Chondrocyte (in vitro differentiated cells): Measurements from ENCODE around the gene RASAL1. TPM values are rescaled to one million over a fixed set of nuclear protein-coding genes. Genes with fewer than 3 reads are reported as not detected.

Source experiments
- DNase-seq: peaks from one replicate; pipeline ENCODE4 v3.0.0; 2021; ENCODE audit warnings: mixed read lengths, low spot score
- H3K27ac Mint-ChIP-seq: one replicate; pipeline ENCODE4 v1.8.0; 2021; ENCODE audit warnings: mild to moderate bottlenecking, moderate library complexity, mixed read lengths; ENCODE audit not compliant: unreplicated experiment
- H3K27me3 Mint-ChIP-seq: 2 replicates; pipeline ENCODE4 v1.8.0; 2021; ENCODE audit warnings: low read depth, mixed read lengths
- H3K36me3 Mint-ChIP-seq: 2 replicates; pipeline ENCODE4 v1.8.0; 2021; ENCODE audit warnings: low read depth, mixed read lengths
- H3K4me1 Mint-ChIP-seq: 2 replicates; pipeline ENCODE4 v1.8.0; 2021; ENCODE audit warnings: low read depth, mild to moderate bottlenecking, mixed read lengths
- H3K4me3 Mint-ChIP-seq: one replicate; pipeline ENCODE4 v1.8.0; 2021; ENCODE audit warnings: mild to moderate bottlenecking, moderate library complexity, mixed read lengths; ENCODE audit not compliant: unreplicated experiment
- H3K9me3 Mint-ChIP-seq: 2 replicates; pipeline ENCODE4 v1.8.0; 2021; ENCODE audit warnings: low read depth, mixed read lengths
- total RNA-seq: library from RNA; stranded (reverse); gene quantifications from 3 replicates; pipeline ENCODE4 v1.2.1, GENCODE V29; 2021
- TF ChIP-seq, protein P1 (sequence below): fragments of 200-600 bp; sonication (generic); IDR thresholded peaks from 2 replicates; pipeline ENCODE4 v1.5.0; 2021; ENCODE audit warnings: antibody characterized with exemption, mild to moderate bottlenecking, moderate library complexity

Gene RASAL1
- total RNA-seq, 1 donor from 2014 or later: not detected

DNA sequence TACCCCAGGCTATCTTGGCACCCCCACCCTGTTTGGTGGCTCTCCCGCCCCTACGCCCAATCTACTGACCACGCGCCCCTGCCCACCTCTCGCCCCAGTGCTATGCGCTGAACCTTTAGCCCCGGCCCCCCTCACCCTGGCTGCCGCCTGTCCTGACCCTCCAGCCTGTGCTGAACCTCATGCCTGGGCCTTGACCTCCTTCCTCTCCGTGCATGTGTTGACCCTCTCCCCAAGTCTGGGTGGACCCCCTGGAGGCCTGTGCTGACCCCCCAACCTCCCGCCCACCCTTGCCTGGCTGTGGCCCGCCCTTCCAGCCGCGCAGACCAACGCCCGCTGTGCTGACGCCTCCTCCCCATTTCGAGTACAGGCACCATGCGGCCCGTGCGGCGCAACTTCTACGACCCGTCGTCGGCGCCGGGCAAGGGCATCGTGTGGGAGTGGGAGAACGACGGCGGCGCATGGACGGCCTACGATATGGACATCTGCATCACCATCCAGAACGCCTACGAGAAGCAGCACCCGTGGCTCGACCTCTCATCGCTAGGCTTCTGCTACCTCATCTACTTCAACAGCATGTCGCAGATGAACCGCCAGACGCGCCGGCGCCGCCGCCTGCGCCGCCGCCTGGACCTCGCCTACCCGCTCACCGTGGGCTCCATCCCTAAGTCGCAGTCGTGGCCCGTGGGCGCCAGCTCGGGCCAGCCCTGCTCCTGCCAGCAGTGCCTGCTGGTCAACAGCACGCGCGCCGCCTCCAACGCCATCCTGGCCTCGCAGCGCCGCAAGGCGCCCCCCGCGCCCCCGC lies 58.3 kb downstream of the RASAL1 start:
- TF ChIP-seq, protein P1, sequence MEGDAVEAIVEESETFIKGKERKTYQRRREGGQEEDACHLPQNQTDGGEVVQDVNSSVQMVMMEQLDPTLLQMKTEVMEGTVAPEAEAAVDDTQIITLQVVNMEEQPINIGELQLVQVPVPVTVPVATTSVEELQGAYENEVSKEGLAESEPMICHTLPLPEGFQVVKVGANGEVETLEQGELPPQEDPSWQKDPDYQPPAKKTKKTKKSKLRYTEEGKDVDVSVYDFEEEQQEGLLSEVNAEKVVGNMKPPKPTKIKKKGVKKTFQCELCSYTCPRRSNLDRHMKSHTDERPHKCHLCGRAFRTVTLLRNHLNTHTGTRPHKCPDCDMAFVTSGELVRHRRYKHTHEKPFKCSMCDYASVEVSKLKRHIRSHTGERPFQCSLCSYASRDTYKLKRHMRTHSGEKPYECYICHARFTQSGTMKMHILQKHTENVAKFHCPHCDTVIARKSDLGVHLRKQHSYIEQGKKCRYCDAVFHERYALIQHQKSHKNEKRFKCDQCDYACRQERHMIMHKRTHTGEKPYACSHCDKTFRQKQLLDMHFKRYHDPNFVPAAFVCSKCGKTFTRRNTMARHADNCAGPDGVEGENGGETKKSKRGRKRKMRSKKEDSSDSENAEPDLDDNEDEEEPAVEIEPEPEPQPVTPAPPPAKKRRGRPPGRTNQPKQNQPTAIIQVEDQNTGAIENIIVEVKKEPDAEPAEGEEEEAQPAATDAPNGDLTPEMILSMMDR: no peak
- Mint-ChIP-seq H3K27ac (no peak overlapping the region), H3K4me3 (no peak overlapping the region), H3K27me3 (peaks cover 62% of the 10 kb centered on the region), H3K9me3 (no peaks in the 10 kb centered on the region), H3K4me1 (no peaks in the 10 kb centered on the region), H3K36me3 (no peaks in the 10 kb centered on the region)
- no peak for DNase-seq

DNA sequence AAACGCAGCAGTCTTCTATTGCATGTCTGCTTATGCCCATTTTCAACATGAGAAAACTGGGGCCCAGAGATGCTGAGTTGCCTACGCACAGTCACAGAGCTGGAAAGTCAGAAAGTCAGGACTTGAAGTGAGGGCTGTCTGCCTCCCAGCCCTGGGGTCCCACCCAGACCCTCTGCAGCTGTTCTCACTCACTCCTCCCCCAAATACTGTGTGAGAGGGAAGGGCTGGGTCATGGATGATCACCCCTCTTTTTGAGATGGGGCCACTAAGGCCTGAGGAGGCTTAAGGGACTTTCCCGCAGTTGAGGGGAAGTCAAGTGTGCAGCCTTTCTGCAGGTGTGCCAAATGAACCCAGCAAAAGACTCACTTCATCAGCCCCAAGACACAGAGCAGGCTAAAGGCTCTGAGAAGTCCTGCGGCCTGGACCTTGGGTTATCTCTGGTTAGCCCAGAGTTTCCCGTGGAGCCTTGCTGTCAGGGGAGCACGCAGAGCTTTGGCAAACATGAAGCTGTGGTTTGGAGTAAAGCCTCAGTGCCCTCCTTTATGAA lies 60.4 kb downstream of the RASAL1 start:
- TF ChIP-seq, protein P1: no peak
- Mint-ChIP-seq H3K27ac (no peak overlapping the region), H3K9me3 (no peaks in the 10 kb centered on the region), H3K27me3 (peaks cover 56% of the 10 kb centered on the region), H3K4me3 (no peak overlapping the region), H3K4me1 (no peaks in the 10 kb centered on the region), H3K36me3 (peaks cover 1% of the 10 kb centered on the region)
- no peak for DNase-seq

DNA sequence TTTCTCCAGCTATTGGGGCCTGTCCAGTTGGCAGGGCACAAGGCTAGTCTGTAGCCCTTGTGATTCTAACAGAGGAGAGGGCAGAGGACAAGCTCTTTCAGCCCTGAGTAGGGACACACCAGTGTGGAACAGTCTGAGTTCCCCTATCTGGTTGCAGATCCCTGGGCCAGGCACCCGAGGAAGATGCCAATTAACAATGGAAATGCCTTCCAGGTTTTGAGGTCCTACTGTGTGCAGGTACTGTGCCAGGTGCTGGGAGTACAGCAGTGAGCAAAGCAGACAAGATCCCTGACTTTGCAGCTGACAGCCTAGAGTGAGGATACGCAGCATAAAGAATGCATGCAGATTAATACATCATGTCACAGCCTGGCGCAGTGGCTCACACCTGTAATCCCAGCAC lies 62.0 kb downstream of the RASAL1 start:
- no peaks in the 10 kb centered on the region for H3K4me1 Mint-ChIP-seq
- H3K4me3 Mint-ChIP-seq: no peak overlapping the region
- TF ChIP-seq, protein P1: no peak
- peaks cover 51% of the 10 kb centered on the region for H3K27me3 Mint-ChIP-seq
- H3K36me3 Mint-ChIP-seq: peaks cover 1% of the 10 kb centered on the region
- no peak overlapping the region for H3K27ac Mint-ChIP-seq
- DNase-seq: no peak
- no peaks in the 10 kb centered on the region for H3K9me3 Mint-ChIP-seq

DNA sequence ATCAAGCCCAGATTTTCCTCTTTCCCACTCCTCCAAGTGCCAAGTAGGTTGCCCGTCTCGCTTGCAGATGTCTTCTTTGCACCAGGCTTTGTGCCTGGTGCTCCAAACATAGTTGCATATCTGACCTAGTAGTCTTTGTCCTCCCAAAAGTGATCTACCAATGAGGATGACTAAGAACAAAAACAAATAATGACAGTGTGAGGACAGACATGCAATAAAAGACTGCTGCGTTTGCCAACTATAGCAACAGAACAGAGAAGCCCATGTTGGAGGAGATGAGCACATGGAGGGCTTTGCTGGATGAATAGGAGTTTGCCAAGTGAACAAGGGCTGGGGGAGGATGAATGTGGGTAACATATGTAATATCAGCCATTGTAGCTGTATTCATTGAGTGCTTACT lies 63.4 kb downstream of the RASAL1 start:
- peaks cover 1% of the 10 kb centered on the region for H3K36me3 Mint-ChIP-seq
- no peak for DNase-seq
- peaks cover 52% of the 10 kb centered on the region for H3K27me3 Mint-ChIP-seq
- H3K27ac Mint-ChIP-seq: no peak overlapping the region
- H3K4me1 Mint-ChIP-seq: no peaks in the 10 kb centered on the region
- H3K9me3 Mint-ChIP-seq: no peaks in the 10 kb centered on the region
- TF ChIP-seq, protein P1: no peak
- no peak overlapping the region for H3K4me3 Mint-ChIP-seq

DNA sequence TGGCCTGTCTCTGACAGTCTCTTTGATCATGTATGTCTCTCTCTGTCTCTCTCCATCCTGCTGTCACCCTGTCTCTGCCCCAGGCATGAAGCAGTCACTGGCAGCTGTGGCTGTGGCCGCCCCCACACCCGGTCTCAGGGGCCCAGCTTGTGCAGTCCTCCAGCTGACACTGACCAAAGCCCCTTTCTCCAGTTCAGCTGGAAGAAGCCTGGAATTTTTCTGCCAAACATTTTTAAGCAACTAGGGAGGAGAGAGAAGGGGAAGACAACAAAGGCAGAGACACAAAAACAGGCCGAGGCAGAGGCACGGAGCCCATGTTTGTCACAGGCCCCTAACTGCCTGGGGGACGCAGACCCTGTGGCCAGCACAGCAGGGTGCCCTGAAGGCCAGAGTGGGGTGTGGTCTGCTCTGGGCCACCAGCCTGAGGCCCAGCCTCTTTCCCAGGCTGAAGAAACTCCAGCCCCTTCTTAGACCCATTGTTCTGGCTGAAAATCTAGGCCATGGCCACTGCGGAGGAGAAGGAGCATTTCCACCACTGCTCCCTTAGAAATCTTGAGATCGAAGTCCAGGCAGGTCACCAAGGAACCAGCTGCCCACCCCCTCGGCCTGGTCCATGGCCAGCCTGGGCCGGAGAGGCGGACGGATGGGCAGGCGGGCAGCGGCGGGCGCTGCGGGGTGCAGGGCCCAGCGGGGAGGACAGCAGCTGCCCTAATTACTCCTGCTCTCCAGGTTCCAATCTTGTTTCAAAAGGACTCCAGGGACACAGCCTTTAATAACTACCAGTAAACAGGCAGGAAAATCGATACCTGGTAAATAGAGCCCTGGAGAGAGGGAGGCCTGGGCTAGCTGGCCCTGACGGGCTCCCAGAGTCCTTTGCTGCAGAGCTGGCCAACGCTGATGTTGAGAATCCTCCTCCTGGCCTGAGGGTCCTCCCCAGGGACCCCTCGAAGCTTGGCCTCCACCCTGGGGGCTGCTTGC lies 64.1 kb downstream of the RASAL1 start:
- Mint-ChIP-seq H3K27ac (no peak overlapping the region), H3K4me3 (no peak overlapping the region), H3K27me3 (peaks cover 45% of the 10 kb centered on the region), H3K36me3 (peaks cover 1% of the 10 kb centered on the region), H3K4me1 (no peaks in the 10 kb centered on the region), H3K9me3 (no peaks in the 10 kb centered on the region)
- TF ChIP-seq, protein P1: no peak
- no peak for DNase-seq
